PC-9 (cell line): Measurements from ENCODE around the gene CD37. TPM values are rescaled to one million over a fixed set of nuclear protein-coding genes. Genes with fewer than 3 reads are reported as not detected.

Experiments
- BruUV-seq: library from RNA; stranded (reverse); fragments of 400-500 nt; replicated peaks from 2 replicates; lab custom pipeline; 2021; lab: Mats Ljungman, UMichigan
- CTCF ChIA-PET: fragments of 300-600 bp; sonication (Branson Sonifier 250); formaldehyde crosslinking; loops from one replicate; lab custom pipeline; 2022; ENCODE audit warnings: antibody characterized with exemption; lab: Charles Lee
- POLR2A ChIA-PET: fragments of 300-600 bp; sonication (Branson Sonifier 250); formaldehyde crosslinking; loops from one replicate; lab custom pipeline; 2022; ENCODE audit warnings: antibody characterized with exemption; ENCODE audit not compliant: unreplicated experiment; lab: Charles Lee
- DNase-seq, 2 experiments: peaks; one replicate each; pipeline versions ENCODE4 v3.0.0 to v3.0.0-alpha.2; 2015 to 2022; ENCODE audit warnings: mixed read lengths in 1 of 2
- H2AFZ ChIP-seq: fragments of 200-600 bp; sonication (generic); 2 replicates; pipeline ENCODE4 v1.8.1; 2017; ENCODE audit warnings: antibody characterized with exemption
- H3F3A ChIP-seq: fragments of 200-600 bp; sonication (generic); 2 replicates; pipeline ENCODE4 v1.8.1; 2017; ENCODE audit warnings: antibody characterized with exemption, mild to moderate bottlenecking, low read depth; ENCODE audit not compliant: insufficient read depth
- H3K27ac ChIP-seq: fragments of 200-600 bp; sonication (generic); 2 replicates; pipeline ENCODE4 v1.6.1; 2016; ENCODE audit warnings: mixed run types
- H3K27me3 ChIP-seq: fragments of 200-600 bp; sonication (generic); 2 replicates; pipeline ENCODE4 v1.6.1; 2016; ENCODE audit warnings: low read depth, mixed run types; ENCODE audit not compliant: insufficient read depth
- H3K36me3 ChIP-seq: fragments of 200-600 bp; sonication (generic); 2 replicates; pipeline ENCODE4 v1.6.1; 2016; ENCODE audit warnings: low read depth, mixed run types
- H3K4me1 ChIP-seq: fragments of 200-600 bp; sonication (generic); replicated peaks from 2 replicates; pipeline ENCODE4 v1.6.1; 2016; ENCODE audit warnings: mixed run types; ENCODE audit not compliant: insufficient read depth
- H3K4me2 ChIP-seq: fragments of 200-600 bp; sonication (generic); 2 replicates; pipeline ENCODE4 v1.6.1; 2017; ENCODE audit warnings: mixed run types
- H3K4me3 ChIP-seq: fragments of 200-600 bp; sonication (generic); 2 replicates; pipeline ENCODE4 v1.6.1; 2016; ENCODE audit warnings: mixed run types
- H3K79me2 ChIP-seq: fragments of 200-600 bp; sonication (generic); 2 replicates; pipeline ENCODE4 v1.6.1; 2017; ENCODE audit warnings: low read depth, mixed run types
- H3K9me2 ChIP-seq: fragments of 200-600 bp; sonication (generic); 2 replicates; pipeline ENCODE4 v1.8.1; 2017; ENCODE audit warnings: mild to moderate bottlenecking; ENCODE audit not compliant: insufficient read depth
- H3K9me3 ChIP-seq: fragments of 200-600 bp; sonication (generic); 2 replicates; pipeline ENCODE4 v1.8.1; 2016; ENCODE audit warnings: low read depth; ENCODE audit not compliant: insufficient read depth
- H4K20me1 ChIP-seq: fragments of 200-600 bp; sonication (generic); 2 replicates; pipeline ENCODE4 v1.8.1; 2017; ENCODE audit not compliant: insufficient read depth
- EZH2 ChIP-seq: fragments of 200-600 bp; sonication (generic); IDR thresholded peaks from 2 replicates; pipeline ENCODE4 v1.8.0; 2017; ENCODE audit warnings: antibody characterized with exemption, low read depth
- intact Hi-C: fragments of 100-400 bp; cut with micrococcal nuclease; formaldehyde crosslinking; loops from one replicate; pipeline ENCODE4 v1.10.0; 2022; ENCODE audit not compliant: unreplicated experiment
- total RNA-seq: library from RNA; stranded (reverse); gene quantifications from 2 replicates; pipeline ENCODE4 v1.2.3, GENCODE V29; 2021
- TF ChIP-seq, protein P1 (sequence below): fragments of 200-600 bp; sonication (generic); conservative IDR thresholded peaks from 2 replicates; pipeline ENCODE4 v1.6.1; 2017; ENCODE audit warnings: mixed run types, antibody characterized with exemption, mild to moderate bottlenecking, moderate library complexity

Gene CD37
- total RNA-seq, 1 experiment from 2014 or later, result not detected

DNA sequence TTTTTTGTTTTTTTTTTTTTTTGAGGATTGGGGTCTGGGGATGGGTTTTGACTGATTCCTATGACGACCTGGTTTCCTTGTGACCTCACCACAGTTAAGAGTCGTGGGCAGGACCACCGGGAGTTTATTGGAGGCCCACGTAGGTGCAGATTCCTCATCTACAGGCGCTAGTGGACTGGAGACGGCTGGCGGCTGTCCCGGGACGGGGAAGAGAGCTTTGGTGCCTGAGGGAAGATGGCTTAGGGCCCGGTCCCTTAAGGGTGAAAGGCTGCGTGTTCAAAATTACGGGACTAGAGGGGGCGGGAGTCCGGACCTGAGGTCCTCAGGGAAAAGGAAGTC is 27.7 kb downstream of the CD37 start:
- Histone ChIP-seq H3K4me2 (peak overlapping the region; percentile 99), H3K9me2 (no peaks in the 10 kb centered on the region), H3K36me3 (no peaks in the 10 kb centered on the region), H3K27me3 (no peaks in the 10 kb centered on the region), H3K4me1 (0 out of 2 replicates have a peak, but pooled peaks cover 10% of the 10 kb centered on the region), H4K20me1 (no peaks in the 10 kb centered on the region), H3K9me3 (no peaks in the 10 kb centered on the region), H2AFZ (peak overlapping the region; percentile 85), H3K79me2 (no peaks in the 10 kb centered on the region), H3F3A (peaks cover 5% of the 10 kb centered on the region; the same call in 1 of the 2 replicates), H3K27ac (no peak overlapping the region), H3K4me3 (peak overlapping the region; percentile 85)
- no peak for TF ChIP-seq EZH2
- TF ChIP-seq, protein P1, sequence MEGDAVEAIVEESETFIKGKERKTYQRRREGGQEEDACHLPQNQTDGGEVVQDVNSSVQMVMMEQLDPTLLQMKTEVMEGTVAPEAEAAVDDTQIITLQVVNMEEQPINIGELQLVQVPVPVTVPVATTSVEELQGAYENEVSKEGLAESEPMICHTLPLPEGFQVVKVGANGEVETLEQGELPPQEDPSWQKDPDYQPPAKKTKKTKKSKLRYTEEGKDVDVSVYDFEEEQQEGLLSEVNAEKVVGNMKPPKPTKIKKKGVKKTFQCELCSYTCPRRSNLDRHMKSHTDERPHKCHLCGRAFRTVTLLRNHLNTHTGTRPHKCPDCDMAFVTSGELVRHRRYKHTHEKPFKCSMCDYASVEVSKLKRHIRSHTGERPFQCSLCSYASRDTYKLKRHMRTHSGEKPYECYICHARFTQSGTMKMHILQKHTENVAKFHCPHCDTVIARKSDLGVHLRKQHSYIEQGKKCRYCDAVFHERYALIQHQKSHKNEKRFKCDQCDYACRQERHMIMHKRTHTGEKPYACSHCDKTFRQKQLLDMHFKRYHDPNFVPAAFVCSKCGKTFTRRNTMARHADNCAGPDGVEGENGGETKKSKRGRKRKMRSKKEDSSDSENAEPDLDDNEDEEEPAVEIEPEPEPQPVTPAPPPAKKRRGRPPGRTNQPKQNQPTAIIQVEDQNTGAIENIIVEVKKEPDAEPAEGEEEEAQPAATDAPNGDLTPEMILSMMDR, result no peak
- BruUV-seq, result no TSS peak
- no peak for DNase-seq
- intact Hi-C loops, result loop anchor here (1.0 to 2.0 kb wide), 4 partner anchors 24 to 514 kb away; partner anchors contain the start of genes AKT1S1 and TBC1D17
- ChIA-PET POLR2A (interaction anchor here (0.6 kb wide), 2 partner anchors 7 to 966 kb away, joined by 3 to 5 read pairs; partner anchors contain the start of gene KCNC3), CTCF (no interaction called here)

DNA sequence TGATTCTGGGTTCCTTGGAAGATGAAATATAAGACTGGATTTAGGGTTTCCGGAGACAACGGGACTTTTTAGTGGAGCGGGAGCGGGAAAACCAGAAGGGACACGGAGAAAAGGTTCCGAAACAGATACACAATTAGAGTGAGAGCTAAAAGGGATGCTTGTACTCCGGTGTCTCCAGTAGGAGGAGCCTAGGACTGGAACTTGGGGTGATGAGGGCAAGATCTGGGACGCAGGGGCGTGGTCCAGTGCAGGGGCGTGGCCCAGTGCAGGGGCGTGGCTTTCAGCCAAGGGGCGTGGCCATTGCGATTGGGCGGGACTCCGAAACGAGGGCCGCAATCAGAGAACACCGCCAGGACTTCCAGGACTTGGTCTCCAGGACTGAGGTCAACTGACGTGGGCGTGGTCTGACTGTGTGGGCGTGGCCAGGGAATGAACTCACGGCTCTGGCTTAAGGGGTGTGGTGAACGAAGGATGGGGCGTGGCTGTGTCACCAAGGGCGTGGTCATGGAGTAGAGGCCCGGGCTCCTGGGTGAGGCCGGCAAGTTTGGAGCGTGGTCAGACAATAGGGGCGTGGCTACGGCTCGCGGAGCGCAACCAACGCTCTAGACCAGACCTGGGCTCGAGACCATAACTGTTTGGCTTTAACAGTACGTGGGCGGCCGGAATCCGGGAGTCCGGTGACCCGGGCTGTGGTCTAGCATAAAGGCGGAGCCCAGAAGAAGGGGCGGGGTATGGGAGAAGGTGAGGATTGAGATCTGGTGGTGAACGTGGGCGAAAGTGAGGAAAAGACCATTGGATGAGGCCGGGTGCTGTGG is 28.3 kb downstream of the CD37 start, which contains the start of gene DKKL1:
Gene DKKL1 (plus strand): TSS at position 610 of the 815 bp plus-strand sequence. CDS start 122 bp downstream, at position 732.
- no peak within 1 kb of the TSS for H3K27ac ChIP-seq
- CTCF ChIA-PET, result no interaction called here
- BruUV-seq, result no TSS peak
- peak within 1 kb of the TSS; percentile 99 for H3K4me2 ChIP-seq
- H3K27me3 ChIP-seq, result no peaks in the 10 kb centered on the region
- POLR2A ChIA-PET, result interaction anchor here (0.6 kb wide), 1 partner anchor 966 kb away, joined by 5 read pairs; the partner anchor contains the start of gene KCNC3
- intact Hi-C loops, result loop anchor here (1.0 to 2.0 kb wide), 4 partner anchors 25 to 513 kb away; partner anchors contain the start of genes AKT1S1 and TBC1D17
- H3K9me2 ChIP-seq, result no peaks in the 10 kb centered on the region
- peaks cover 5% of the 10 kb centered on the region; the same call in 1 of the 2 replicates for H3F3A ChIP-seq
- peak; percentile 97 to 100 for DNase-seq
- H3K4me1 ChIP-seq, result 0 out of 2 replicates have a peak, but pooled peaks cover 10% of the 10 kb centered on the region
- H3K79me2 ChIP-seq, result no peaks in the 10 kb centered on the region
- TF ChIP-seq, protein P1, result peak; percentile 43; the same call in 1 of the 2 replicates
- no peak for TF ChIP-seq EZH2
- no peaks in the 10 kb centered on the region for H3K36me3 ChIP-seq
- H3K9me3 ChIP-seq, result no peaks in the 10 kb centered on the region
- H3K4me3 ChIP-seq, result peak within 1 kb of the TSS; percentile 85
- H4K20me1 ChIP-seq, result no peaks in the 10 kb centered on the region
- peak within 1 kb of the TSS; percentile 85 for H2AFZ ChIP-seq

DNA sequence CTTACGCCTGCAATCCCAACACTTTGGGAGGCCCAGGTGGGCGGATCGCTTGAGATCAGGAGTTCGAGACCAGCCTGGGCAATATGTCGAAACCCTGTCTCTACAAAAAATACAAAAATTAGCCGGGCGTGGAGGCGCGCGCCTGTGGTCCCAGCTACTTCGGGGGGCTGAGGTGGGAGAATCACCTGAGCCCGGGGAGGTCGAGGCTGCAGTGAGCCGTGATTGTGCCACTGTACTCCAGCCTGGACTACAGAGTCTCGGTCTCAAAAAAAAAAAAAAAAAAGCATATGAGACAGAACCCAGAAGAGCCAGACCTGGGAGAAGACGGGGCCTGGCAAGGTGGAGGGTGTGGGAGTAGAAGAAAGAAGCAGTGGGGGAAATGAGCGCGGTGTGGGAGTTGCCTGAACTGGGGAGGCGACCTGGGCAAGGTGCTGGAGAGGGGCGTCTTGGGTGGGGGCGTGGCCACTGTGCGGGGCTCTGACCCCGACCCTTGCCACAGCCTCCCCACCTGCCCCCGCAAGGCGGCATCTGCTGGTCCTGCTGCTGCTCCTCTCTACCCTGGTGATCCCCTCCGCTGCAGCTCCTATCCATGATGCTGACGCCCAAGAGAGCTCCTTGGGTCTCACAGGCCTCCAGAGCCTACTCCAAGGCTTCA is 29.0 kb downstream of the CD37 start:
- peak overlapping the region; percentile 78 for H2AFZ ChIP-seq
- TF ChIP-seq, protein P1, result no peak
- TF ChIP-seq EZH2, result no peak
- DNase-seq, result no peak
- H3K27ac ChIP-seq, result no peak overlapping the region
- H3K27me3 ChIP-seq, result 0 out of 2 replicates have a peak, but pooled peaks cover 4% of the 10 kb centered on the region
- H3K4me3 ChIP-seq, result peak overlapping the region; percentile 47
- peaks cover 5% of the 10 kb centered on the region for H3K9me3 ChIP-seq
- H3K9me2 ChIP-seq, result no peaks in the 10 kb centered on the region
- BruUV-seq, result no TSS peak
- peaks cover 5% of the 10 kb centered on the region; the same call in 1 of the 2 replicates for H3F3A ChIP-seq
- intact Hi-C loops, result no loop called here
- H3K4me2 ChIP-seq, result peak overlapping the region; percentile 75
- no peaks in the 10 kb centered on the region for H3K36me3 ChIP-seq
- no peaks in the 10 kb centered on the region for H4K20me1 ChIP-seq
- no peaks in the 10 kb centered on the region for H3K79me2 ChIP-seq
- POLR2A ChIA-PET, result no interaction called here
- 0 out of 2 replicates have a peak, but pooled peaks cover 10% of the 10 kb centered on the region for H3K4me1 ChIP-seq
- CTCF ChIA-PET, result no interaction called here
